Spleen (tissue), 7 donors: ENCODE data around the gene TCOF1.

Experiments used
- POLR2A ChIP-seq, 3 donors: fragments of 450-650 bp; IDR thresholded peaks; one replicate each; pipeline ENCODE4 v1.5.1; 2017; ENCODE audit warnings: antibody characterized with exemption in 3 of 3, mild to moderate bottlenecking in 1 of 3
- POLR2AphosphoS5 ChIP-seq, 3 donors: sonication (generic); formaldehyde crosslinking; IDR thresholded peaks; one replicate each; pipeline ENCODE4 v1.5.1; 2017; ENCODE audit warnings: antibody characterized with exemption in 3 of 3
- TF ChIP-seq, protein P1 (sequence below), 11 experiments: fragments of 200-600 bp in 7 of 11; fragments of 450-650 bp in 4 of 11; sonication (generic) in 4 of 11; IDR thresholded peaks in 8 of 11; conservative IDR thresholded peaks in 3 of 11; 1 replicate in 7 of 11; 2 replicates in 4 of 11; pipeline versions ENCODE4 v1.4.0 to v1.8.0; 2016 to 2021; ENCODE audit warnings: antibody characterized with exemption in 11 of 11, inconsistent platforms in 4 of 11, mild to moderate bottlenecking in 1 of 11
- donor health status: DM: no; HTN: no; CAD: no; lungs with moderate emphysema.
- donor health status: DM: no; HTN: no; CAD: no.
- donor health status: DM: no; HTN: no; CAD: no.

- TF ChIP-seq, protein P1, sequence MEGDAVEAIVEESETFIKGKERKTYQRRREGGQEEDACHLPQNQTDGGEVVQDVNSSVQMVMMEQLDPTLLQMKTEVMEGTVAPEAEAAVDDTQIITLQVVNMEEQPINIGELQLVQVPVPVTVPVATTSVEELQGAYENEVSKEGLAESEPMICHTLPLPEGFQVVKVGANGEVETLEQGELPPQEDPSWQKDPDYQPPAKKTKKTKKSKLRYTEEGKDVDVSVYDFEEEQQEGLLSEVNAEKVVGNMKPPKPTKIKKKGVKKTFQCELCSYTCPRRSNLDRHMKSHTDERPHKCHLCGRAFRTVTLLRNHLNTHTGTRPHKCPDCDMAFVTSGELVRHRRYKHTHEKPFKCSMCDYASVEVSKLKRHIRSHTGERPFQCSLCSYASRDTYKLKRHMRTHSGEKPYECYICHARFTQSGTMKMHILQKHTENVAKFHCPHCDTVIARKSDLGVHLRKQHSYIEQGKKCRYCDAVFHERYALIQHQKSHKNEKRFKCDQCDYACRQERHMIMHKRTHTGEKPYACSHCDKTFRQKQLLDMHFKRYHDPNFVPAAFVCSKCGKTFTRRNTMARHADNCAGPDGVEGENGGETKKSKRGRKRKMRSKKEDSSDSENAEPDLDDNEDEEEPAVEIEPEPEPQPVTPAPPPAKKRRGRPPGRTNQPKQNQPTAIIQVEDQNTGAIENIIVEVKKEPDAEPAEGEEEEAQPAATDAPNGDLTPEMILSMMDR (IDR thresholded peaks at IDR 0.05 in 8 of 11, conservative IDR thresholded peaks at IDR 0.05 in 3 of 11), result no peak
- TF ChIP-seq POLR2A (IDR thresholded peaks at IDR 0.05) (no peak), POLR2AphosphoS5 (IDR thresholded peaks at IDR 0.05) (no peak)
These were observed 981 bp downstream of the TCOF1 start for GRCh38 chr5:150358261-150359095.
